WERI-Rb-1 (cell line): Measurements from ENCODE around the gene KAZALD1.

Source experiments
- DNase-seq: peaks from one replicate; pipeline ENCODE4 v3.0.0-alpha.2; 2020
- H3K27ac ChIP-seq: fragments of 250-450 bp; sonication (Bioruptor Pico); 2 replicates; pipeline ENCODE4 v1.5.1; 2020; ENCODE audit warnings: mild to moderate bottlenecking, moderate library complexity
- H3K27me3 ChIP-seq: fragments of 250-450 bp; sonication (Bioruptor Pico); 2 replicates; pipeline ENCODE4 v1.5.1; 2021; ENCODE audit warnings: mild to moderate bottlenecking, low read depth, moderate library complexity; ENCODE audit not compliant: insufficient read depth, severe bottlenecking
- H3K36me3 ChIP-seq: fragments of 250-450 bp; sonication (Bioruptor Pico); 2 replicates; pipeline ENCODE4 v1.5.1; 2020; ENCODE audit warnings: mild to moderate bottlenecking, moderate library complexity
- H3K4me3 ChIP-seq: 2 replicates; pipeline ENCODE4 v1.5.1; 2011; ENCODE audit warnings: low read depth, mild to moderate bottlenecking, control low read depth, low read length
- H3K9me3 ChIP-seq: fragments of 250-450 bp; sonication (Bioruptor Pico); 2 replicates; pipeline ENCODE4 v1.5.1; 2021; ENCODE audit warnings: mild to moderate bottlenecking, moderate library complexity; ENCODE audit not compliant: severe bottlenecking
- CTCF ChIP-seq: IDR thresholded peaks from 2 replicates; pipeline ENCODE4 v1.5.1; 2011; ENCODE audit warnings: low read depth, mild to moderate bottlenecking, control low read depth, inconsistent platforms, low read length

KAZALD1 gene

DNA sequence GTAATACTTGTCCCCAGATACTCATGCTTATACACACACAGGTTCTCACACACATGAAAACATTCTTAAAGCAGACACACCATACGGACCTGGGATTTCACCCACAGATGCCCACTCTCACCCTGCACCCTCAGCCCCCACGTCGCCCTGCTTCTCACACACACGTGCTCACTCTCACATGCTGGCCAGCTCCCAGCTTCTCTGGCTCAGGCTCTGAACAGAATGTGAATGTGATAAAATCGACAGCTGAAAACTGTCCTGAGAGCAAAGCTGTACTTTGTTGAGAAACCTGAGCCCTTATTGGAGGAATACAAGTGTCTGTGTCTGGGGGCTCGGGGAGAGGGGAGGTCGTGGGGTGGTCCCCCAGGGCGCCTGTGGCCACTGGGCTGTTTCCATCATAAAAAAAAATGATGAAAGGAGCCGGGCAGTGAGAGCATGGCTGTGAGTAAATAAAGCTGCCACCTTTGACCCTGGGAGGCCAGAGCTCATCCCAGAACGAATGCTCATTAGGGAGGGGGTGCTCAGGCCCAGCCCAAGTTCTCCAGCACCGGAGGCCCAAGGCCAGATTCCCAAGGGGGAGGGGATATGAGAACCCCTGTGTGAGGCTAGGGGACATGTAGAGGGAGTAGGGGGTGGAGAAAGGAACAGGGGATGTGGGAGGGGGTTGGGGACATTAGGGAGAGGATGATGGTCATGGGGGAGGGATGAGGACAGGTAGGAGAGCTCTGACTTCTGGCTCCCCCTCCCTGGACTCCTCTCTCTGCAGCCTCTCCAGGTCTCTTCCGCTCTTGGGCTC is 51.2 kb downstream of the KAZALD1 start:
- no peaks in the 10 kb centered on the region for H3K9me3 ChIP-seq

GRCh38 chr10:101113890-101114403 is 52.2 kb downstream of the KAZALD1 start:
- Histone ChIP-seq H3K9me3 (no peaks in the 10 kb centered on the region), H3K27me3 (no peaks in the 10 kb centered on the region), H3K4me3 (no peak overlapping the region), H3K36me3 (no peaks in the 10 kb centered on the region), H3K27ac (no peak overlapping the region)
- no peak for TF ChIP-seq CTCF
- no peak for DNase-seq

More for the DNA sequence above, 51.2 kb downstream of the KAZALD1 start:
- TF ChIP-seq CTCF = no peak
- Histone ChIP-seq H3K27ac (no peak overlapping the region), H3K27me3 (no peaks in the 10 kb centered on the region), H3K4me3 (no peak overlapping the region), H3K36me3 (no peaks in the 10 kb centered on the region)
- DNase-seq = no peak

DNA sequence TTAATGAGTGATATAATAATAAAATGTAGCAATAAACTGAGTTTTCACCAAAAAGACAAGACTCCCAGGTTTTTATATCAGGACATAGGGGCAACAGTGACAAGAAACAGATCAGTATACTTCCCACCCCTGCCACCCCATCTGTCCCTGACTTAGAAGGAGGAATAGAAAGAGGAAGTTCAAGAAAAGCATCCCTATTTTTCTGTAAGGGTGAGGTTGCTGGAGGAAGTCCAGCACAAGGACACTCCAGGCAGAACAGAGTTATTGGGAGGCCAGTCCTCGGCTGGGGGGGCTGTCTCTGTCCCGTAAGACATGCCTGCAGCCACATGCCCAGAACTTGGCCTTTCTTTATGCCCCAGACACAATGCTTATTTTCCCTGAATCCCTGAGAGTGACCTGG is 52.9 kb downstream of the KAZALD1 start:
- no peak for DNase-seq
- no peak for TF ChIP-seq CTCF
- H3K9me3 ChIP-seq = no peaks in the 10 kb centered on the region
- no peak overlapping the region for H3K4me3 ChIP-seq
- H3K36me3 ChIP-seq = no peaks in the 10 kb centered on the region
- no peak overlapping the region for H3K27ac ChIP-seq
- H3K27me3 ChIP-seq = no peaks in the 10 kb centered on the region
